WTC11 (cell line): ENCODE measurements around the gene GGA1. TPM values are rescaled to one million over a fixed set of nuclear protein-coding genes. Genes with fewer than 3 reads are reported as not detected.

Source experiments
- JAZF1 ChIP-seq: fragments of 250-450 bp; sonication (Bioruptor Pico); IDR thresholded peaks from 2 replicates; pipeline ENCODE4 v1.9.0; 2021; ENCODE audit warnings: moderate library complexity, mild to moderate bottlenecking, inconsistent platforms
- KAT7 ChIP-seq: sonication (generic); formaldehyde crosslinking; IDR thresholded peaks from 2 replicates; pipeline ENCODE4 v1.8.1; 2023; ENCODE audit warnings: missing genetic modification reagents, mild to moderate bottlenecking, borderline replicate concordance
- NR1H2 ChIP-seq: sonication (generic); formaldehyde crosslinking; IDR thresholded peaks from 2 replicates; pipeline ENCODE4 v1.9.0; 2021; ENCODE audit warnings: mild to moderate bottlenecking, moderate library complexity, missing genetic modification reagents
- SOX15 ChIP-seq: fragments of 250-450 bp; sonication (Bioruptor Pico); IDR thresholded peaks from 2 replicates; pipeline ENCODE4 v1.9.0; 2021; ENCODE audit warnings: mild to moderate bottlenecking
- TEAD1 ChIP-seq: sonication (generic); formaldehyde crosslinking; IDR thresholded peaks from 2 replicates; pipeline ENCODE4 v1.8.0; 2022; ENCODE audit warnings: mild to moderate bottlenecking, missing genetic modification reagents
- ZNF138 ChIP-seq: sonication (generic); formaldehyde crosslinking; conservative IDR thresholded peaks from 2 replicates; pipeline ENCODE4 v1.8.1; 2022; ENCODE audit warnings: mild to moderate bottlenecking, moderate library complexity, missing genetic modification reagents
- ZNF219 ChIP-seq: sonication (generic); formaldehyde crosslinking; IDR thresholded peaks from 2 replicates; pipeline ENCODE4 v1.8.0; 2023; ENCODE audit warnings: missing genetic modification reagents, mild to moderate bottlenecking, borderline replicate concordance
- ZNF317 ChIP-seq: sonication (generic); formaldehyde crosslinking; IDR thresholded peaks from 2 replicates; pipeline ENCODE4 v1.8.1; 2023; ENCODE audit warnings: low read depth, mild to moderate bottlenecking, moderate library complexity, missing genetic modification reagents, borderline replicate concordance
- ZNF671 ChIP-seq: fragments of 250-450 bp; sonication (Bioruptor Pico); IDR thresholded peaks from 2 replicates; pipeline ENCODE4 v1.8.0; 2021; ENCODE audit warnings: mild to moderate bottlenecking
- total RNA-seq: library from RNA; stranded (reverse); gene quantifications from 3 replicates; pipeline ENCODE4 v1.2.3, GENCODE V29; 2021
- TF ChIP-seq, protein P1 (sequence below): fragments of 250-450 bp; sonication (Bioruptor Pico); IDR thresholded peaks from 2 replicates; pipeline ENCODE4 v1.8.0; 2021; ENCODE audit warnings: mild to moderate bottlenecking
- TF ChIP-seq, protein P2 (sequence below): fragments of 250-450 bp; sonication (Bioruptor Pico); IDR thresholded peaks from 2 replicates; pipeline ENCODE4 v2.1.2; 2022; ENCODE audit warnings: mild to moderate bottlenecking, moderate library complexity
- TF ChIP-seq, protein P3 (sequence below): sonication (generic); formaldehyde crosslinking; IDR thresholded peaks from 2 replicates; pipeline ENCODE4 v1.8.1; 2023; ENCODE audit warnings: mild to moderate bottlenecking, missing genetic modification reagents
- TF ChIP-seq, protein P4 (sequence below): sonication (generic); formaldehyde crosslinking; IDR thresholded peaks from 2 replicates; pipeline ENCODE4 v1.8.0; 2023; ENCODE audit warnings: mild to moderate bottlenecking, missing genetic modification reagents
- TF ChIP-seq, protein P5 (sequence below): fragments of 250-450 bp; sonication (Bioruptor Pico); conservative IDR thresholded peaks from 2 replicates; pipeline ENCODE4 v1.9.0; 2021; ENCODE audit warnings: mild to moderate bottlenecking
- TF ChIP-seq, protein P6 (sequence below): sonication (generic); formaldehyde crosslinking; IDR thresholded peaks from 2 replicates; pipeline ENCODE4 v1.8.1; 2022; ENCODE audit warnings: low read depth, missing genetic modification reagents, borderline replicate concordance
- TF ChIP-seq, protein P7 (sequence below): fragments of 250-450 bp; sonication (Bioruptor Pico); IDR thresholded peaks from 2 replicates; pipeline ENCODE4 v1.9.0; 2021; ENCODE audit warnings: mild to moderate bottlenecking, borderline replicate concordance
- TF ChIP-seq, protein P8 (sequence below): sonication (generic); formaldehyde crosslinking; IDR thresholded peaks from 2 replicates; pipeline ENCODE4 v1.8.1; 2023; ENCODE audit warnings: mild to moderate bottlenecking, missing genetic modification reagents, moderate library complexity
- TF ChIP-seq, protein P9 (sequence below): sonication (generic); formaldehyde crosslinking; IDR thresholded peaks from 2 replicates; pipeline ENCODE4 v1.8.1; 2022; ENCODE audit warnings: mild to moderate bottlenecking, moderate library complexity, missing genetic modification reagents

Gene GGA1
- total RNA-seq, 1 experiment from 2014 or later: 66.3 TPM

DNA sequence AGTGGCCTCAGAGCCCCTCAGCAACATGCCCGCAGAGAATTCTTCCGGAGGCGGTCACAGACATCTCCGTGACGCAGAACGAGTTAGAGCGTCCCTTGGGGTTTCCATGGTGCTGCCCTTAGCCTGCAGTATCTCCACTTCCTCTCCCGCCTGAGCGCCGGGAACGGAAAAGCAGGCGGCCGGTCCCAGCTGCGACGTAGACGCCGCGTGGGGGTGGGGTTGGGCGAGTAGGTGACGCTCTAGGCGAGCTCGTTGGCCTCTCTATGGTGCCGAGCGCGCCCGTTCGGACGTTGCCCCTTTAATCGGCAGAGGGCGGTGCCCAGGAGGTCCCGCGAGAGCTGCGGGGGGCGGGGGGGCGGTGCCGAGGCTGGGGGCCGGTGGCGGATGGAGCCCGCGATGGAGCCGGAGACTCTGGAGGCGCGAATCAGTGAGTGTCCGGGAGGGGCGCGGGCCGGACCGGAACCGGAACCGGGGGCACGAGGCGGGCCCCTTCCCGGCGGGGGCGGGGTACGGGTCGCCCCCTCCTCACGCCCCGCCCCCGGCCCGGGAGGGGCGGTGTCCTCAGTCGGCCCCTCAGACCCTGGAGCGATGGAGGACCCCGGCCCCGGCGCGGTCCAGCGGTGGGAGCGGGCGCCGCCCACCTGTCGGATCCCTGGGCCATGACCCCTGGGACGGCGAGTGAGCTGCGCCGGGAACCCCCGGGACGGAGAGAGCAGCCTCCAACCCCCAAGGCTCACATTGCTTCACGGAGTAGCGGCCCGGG, at the start of gene GGA1 (continued):
- TF ChIP-seq, protein P1, sequence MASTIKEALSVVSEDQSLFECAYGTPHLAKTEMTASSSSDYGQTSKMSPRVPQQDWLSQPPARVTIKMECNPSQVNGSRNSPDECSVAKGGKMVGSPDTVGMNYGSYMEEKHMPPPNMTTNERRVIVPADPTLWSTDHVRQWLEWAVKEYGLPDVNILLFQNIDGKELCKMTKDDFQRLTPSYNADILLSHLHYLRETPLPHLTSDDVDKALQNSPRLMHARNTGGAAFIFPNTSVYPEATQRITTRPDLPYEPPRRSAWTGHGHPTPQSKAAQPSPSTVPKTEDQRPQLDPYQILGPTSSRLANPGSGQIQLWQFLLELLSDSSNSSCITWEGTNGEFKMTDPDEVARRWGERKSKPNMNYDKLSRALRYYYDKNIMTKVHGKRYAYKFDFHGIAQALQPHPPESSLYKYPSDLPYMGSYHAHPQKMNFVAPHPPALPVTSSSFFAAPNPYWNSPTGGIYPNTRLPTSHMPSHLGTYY (CRISPR knock-in tag): no peak
- TF ChIP-seq, protein P2, sequence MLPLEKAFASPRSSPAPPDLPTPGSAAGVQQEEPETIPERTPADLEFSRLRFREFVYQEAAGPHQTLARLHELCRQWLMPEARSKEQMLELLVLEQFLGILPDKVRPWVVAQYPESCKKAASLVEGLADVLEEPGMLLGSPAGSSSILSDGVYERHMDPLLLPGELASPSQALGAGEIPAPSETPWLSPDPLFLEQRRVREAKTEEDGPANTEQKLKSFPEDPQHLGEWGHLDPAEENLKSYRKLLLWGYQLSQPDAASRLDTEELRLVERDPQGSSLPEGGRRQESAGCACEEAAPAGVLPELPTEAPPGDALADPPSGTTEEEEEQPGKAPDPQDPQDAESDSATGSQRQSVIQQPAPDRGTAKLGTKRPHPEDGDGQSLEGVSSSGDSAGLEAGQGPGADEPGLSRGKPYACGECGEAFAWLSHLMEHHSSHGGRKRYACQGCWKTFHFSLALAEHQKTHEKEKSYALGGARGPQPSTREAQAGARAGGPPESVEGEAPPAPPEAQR: no peak
- TF ChIP-seq, protein P3, sequence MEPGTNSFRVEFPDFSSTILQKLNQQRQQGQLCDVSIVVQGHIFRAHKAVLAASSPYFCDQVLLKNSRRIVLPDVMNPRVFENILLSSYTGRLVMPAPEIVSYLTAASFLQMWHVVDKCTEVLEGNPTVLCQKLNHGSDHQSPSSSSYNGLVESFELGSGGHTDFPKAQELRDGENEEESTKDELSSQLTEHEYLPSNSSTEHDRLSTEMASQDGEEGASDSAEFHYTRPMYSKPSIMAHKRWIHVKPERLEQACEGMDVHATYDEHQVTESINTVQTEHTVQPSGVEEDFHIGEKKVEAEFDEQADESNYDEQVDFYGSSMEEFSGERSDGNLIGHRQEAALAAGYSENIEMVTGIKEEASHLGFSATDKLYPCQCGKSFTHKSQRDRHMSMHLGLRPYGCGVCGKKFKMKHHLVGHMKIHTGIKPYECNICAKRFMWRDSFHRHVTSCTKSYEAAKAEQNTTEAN (CRISPR knock-in tag): peak; percentile 64; the same call in 1 of the 2 replicates
- no peak for TF ChIP-seq ZNF138 (CRISPR knock-in tag)
- TF ChIP-seq, protein P4, sequence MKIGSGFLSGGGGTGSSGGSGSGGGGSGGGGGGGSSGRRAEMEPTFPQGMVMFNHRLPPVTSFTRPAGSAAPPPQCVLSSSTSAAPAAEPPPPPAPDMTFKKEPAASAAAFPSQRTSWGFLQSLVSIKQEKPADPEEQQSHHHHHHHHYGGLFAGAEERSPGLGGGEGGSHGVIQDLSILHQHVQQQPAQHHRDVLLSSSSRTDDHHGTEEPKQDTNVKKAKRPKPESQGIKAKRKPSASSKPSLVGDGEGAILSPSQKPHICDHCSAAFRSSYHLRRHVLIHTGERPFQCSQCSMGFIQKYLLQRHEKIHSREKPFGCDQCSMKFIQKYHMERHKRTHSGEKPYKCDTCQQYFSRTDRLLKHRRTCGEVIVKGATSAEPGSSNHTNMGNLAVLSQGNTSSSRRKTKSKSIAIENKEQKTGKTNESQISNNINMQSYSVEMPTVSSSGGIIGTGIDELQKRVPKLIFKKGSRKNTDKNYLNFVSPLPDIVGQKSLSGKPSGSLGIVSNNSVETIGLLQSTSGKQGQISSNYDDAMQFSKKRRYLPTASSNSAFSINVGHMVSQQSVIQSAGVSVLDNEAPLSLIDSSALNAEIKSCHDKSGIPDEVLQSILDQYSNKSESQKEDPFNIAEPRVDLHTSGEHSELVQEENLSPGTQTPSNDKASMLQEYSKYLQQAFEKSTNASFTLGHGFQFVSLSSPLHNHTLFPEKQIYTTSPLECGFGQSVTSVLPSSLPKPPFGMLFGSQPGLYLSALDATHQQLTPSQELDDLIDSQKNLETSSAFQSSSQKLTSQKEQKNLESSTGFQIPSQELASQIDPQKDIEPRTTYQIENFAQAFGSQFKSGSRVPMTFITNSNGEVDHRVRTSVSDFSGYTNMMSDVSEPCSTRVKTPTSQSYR: peak; percentile 89
- TF ChIP-seq, protein P5, sequence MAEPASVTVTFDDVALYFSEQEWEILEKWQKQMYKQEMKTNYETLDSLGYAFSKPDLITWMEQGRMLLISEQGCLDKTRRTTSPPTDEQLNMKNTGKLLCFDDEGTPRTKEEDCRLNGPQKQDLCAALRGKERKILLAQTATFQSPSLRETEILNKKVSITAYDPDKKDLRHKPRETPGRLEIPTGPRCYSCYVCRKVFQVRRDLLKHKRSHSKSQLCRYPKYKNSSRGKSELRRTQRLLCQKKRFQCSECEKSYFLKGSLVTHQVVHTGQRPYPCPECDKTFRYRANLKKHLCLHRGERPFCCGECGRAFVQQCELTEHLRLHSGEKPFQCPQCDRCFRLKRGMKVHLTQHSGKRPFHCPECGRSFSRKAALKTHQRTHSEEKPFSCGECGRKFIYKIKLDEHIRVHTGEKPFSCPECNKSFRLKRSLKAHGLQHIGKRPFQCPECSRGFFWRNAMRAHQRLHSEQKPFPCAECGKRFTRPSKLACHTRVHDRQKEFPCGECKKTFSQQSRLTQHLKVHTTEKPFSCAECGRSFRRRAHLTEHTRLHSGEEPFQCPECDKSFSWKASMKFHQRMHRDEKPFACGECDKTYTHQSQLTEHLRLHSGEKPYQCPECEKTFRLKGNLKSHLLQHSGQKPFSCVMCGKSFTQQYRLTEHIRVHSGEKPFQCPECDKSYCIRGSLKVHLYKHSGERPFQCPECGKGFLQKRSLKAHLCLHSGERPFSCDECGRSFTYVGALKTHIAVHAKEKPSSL: no peak
- no peak; the same call in 1 of the 2 replicates for TF ChIP-seq ZNF219 (CRISPR knock-in tag)
- TF ChIP-seq TEAD1 (CRISPR knock-in tag): no peak
- TF ChIP-seq ZNF317 (CRISPR knock-in tag): no peak
- TF ChIP-seq, protein P6, sequence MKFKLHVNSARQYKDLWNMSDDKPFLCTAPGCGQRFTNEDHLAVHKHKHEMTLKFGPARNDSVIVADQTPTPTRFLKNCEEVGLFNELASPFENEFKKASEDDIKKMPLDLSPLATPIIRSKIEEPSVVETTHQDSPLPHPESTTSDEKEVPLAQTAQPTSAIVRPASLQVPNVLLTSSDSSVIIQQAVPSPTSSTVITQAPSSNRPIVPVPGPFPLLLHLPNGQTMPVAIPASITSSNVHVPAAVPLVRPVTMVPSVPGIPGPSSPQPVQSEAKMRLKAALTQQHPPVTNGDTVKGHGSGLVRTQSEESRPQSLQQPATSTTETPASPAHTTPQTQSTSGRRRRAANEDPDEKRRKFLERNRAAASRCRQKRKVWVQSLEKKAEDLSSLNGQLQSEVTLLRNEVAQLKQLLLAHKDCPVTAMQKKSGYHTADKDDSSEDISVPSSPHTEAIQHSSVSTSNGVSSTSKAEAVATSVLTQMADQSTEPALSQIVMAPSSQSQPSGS (CRISPR knock-in tag): peak; percentile 56; the same call in 1 of the 2 replicates
- TF ChIP-seq NR1H2 (CRISPR knock-in tag): no peak
- TF ChIP-seq, protein P7, sequence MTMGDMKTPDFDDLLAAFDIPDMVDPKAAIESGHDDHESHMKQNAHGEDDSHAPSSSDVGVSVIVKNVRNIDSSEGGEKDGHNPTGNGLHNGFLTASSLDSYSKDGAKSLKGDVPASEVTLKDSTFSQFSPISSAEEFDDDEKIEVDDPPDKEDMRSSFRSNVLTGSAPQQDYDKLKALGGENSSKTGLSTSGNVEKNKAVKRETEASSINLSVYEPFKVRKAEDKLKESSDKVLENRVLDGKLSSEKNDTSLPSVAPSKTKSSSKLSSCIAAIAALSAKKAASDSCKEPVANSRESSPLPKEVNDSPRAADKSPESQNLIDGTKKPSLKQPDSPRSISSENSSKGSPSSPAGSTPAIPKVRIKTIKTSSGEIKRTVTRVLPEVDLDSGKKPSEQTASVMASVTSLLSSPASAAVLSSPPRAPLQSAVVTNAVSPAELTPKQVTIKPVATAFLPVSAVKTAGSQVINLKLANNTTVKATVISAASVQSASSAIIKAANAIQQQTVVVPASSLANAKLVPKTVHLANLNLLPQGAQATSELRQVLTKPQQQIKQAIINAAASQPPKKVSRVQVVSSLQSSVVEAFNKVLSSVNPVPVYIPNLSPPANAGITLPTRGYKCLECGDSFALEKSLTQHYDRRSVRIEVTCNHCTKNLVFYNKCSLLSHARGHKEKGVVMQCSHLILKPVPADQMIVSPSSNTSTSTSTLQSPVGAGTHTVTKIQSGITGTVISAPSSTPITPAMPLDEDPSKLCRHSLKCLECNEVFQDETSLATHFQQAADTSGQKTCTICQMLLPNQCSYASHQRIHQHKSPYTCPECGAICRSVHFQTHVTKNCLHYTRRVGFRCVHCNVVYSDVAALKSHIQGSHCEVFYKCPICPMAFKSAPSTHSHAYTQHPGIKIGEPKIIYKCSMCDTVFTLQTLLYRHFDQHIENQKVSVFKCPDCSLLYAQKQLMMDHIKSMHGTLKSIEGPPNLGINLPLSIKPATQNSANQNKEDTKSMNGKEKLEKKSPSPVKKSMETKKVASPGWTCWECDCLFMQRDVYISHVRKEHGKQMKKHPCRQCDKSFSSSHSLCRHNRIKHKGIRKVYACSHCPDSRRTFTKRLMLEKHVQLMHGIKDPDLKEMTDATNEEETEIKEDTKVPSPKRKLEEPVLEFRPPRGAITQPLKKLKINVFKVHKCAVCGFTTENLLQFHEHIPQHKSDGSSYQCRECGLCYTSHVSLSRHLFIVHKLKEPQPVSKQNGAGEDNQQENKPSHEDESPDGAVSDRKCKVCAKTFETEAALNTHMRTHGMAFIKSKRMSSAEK (CRISPR knock-in tag): no peak
- no peak for TF ChIP-seq KAT7
- TF ChIP-seq JAZF1: no peak
- TF ChIP-seq SOX15 (CRISPR knock-in tag): no peak
- TF ChIP-seq, protein P8, sequence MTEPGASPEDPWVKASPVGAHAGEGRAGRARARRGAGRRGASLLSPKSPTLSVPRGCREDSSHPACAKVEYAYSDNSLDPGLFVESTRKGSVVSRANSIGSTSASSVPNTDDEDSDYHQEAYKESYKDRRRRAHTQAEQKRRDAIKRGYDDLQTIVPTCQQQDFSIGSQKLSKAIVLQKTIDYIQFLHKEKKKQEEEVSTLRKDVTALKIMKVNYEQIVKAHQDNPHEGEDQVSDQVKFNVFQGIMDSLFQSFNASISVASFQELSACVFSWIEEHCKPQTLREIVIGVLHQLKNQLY (CRISPR knock-in tag): no peak
- TF ChIP-seq, protein P9, sequence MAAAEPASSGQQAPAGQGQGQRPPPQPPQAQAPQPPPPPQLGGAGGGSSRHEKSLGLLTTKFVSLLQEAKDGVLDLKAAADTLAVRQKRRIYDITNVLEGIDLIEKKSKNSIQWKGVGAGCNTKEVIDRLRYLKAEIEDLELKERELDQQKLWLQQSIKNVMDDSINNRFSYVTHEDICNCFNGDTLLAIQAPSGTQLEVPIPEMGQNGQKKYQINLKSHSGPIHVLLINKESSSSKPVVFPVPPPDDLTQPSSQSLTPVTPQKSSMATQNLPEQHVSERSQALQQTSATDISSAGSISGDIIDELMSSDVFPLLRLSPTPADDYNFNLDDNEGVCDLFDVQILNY: peak; percentile 80; the same call in 1 of the 2 replicates
- TF ChIP-seq ZNF671: no peak
